Activated CD4-positive, alpha-beta T cell treated with anti-CD3 and anti-CD28 coated beads, Interleukin-2, amount 10 ng/mL, durations not matched to agents 7 days and 5 days (primary cell): ENCODE results near the gene DYDC2. TPM values are rescaled to one million over a fixed set of nuclear protein-coding genes. Genes with fewer than 3 reads are reported as not detected.

ENCODE experiments used
- CTCF ChIA-PET: fragments of 350-600 bp; sonication (Branson Sonifier 250); formaldehyde crosslinking; loops from one replicate; lab custom pipeline; 2021; ENCODE audit warnings: antibody characterized with exemption; lab: Charles Lee
- POLR2A ChIA-PET: fragments of 350-600 bp; sonication (Branson Sonifier 250); formaldehyde crosslinking; loops from one replicate; lab custom pipeline; 2021; ENCODE audit warnings: antibody characterized with exemption; lab: Charles Lee
- DNase-seq: peaks from one replicate; pipeline ENCODE4 v3.0.0-alpha.2; 2020
- H3K27ac Mint-ChIP-seq: one replicate; pipeline ENCODE4 v1.8.0; 2021; ENCODE audit warnings: mild to moderate bottlenecking, moderate library complexity, mixed read lengths
- H3K27me3 Mint-ChIP-seq: one replicate; pipeline ENCODE4 v1.8.0; 2021; ENCODE audit warnings: mixed read lengths
- H3K36me3 Mint-ChIP-seq: one replicate; pipeline ENCODE4 v1.8.0; 2021; ENCODE audit warnings: low read depth, mixed read lengths
- H3K4me1 Mint-ChIP-seq: one replicate; pipeline ENCODE4 v1.8.0; 2021; ENCODE audit warnings: mixed read lengths
- H3K4me3 Mint-ChIP-seq: one replicate; pipeline ENCODE4 v1.8.0; 2021; ENCODE audit warnings: mild to moderate bottlenecking, moderate library complexity, mixed read lengths
- H3K9me3 Mint-ChIP-seq: one replicate; pipeline ENCODE4 v1.8.0; 2021; ENCODE audit warnings: mixed read lengths
- total RNA-seq, 2 experiments: library from RNA; stranded (reverse); gene quantifications; one replicate each; pipeline ENCODE4 v1.2.3, GENCODE V29; 2021

DYDC2 gene
- total RNA-seq, 2 experiments from 2014 or later: not detected

- Mint-ChIP-seq H3K27me3 (peaks cover 6% of the 10 kb centered on the region), H3K4me3 (no peak overlapping the region), H3K9me3 (no peaks in the 10 kb centered on the region), H3K27ac (no peak overlapping the region), H3K36me3 (no peaks in the 10 kb centered on the region), H3K4me1 (peaks cover 17% of the 10 kb centered on the region)
- DNase-seq: no peak
- ChIA-PET CTCF (interaction anchor here (0.6 to 2.1 kb wide), 6 partner anchors 43 to 149 kb away, joined by 3 to 5 read pairs (median 4); no protein-coding TSS in a partner anchor), POLR2A (no interaction called here)
Measured at GRCh38 chr10:80380185-80380584, 23.6 kb downstream of the DYDC2 start.

DNA sequence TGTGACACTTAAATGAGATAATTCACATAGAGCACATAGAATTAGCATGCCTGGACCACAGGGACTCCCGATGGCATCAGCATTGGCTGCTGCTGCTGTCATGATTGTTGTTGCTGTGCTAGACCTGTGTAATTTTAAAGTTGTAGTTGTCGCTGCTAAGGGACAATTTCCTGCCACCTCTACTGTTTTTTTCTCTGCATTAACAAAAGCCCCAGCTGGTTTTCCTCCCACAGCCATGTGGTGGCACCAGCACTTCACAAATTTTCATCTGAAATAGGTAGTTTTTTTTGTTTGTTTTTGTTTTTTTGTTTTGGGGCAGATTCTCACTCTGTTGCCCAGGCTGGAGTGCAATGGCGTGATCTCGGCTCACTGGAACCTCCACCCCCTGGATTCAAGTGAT lies 26.4 kb downstream of the DYDC2 start:
- H3K4me1 Mint-ChIP-seq: peaks cover 17% of the 10 kb centered on the region
- peak; percentile 74 for DNase-seq
- POLR2A ChIA-PET: interaction anchor here (0.7 kb wide), 1 partner anchor 25 kb away, joined by 6 read pairs; no protein-coding TSS in a partner anchor
- CTCF ChIA-PET: interaction anchor here (0.7 to 2.1 kb wide), 8 partner anchors 10 to 236 kb away, joined by 3 to 10 read pairs (median 4); no protein-coding TSS in a partner anchor
- H3K27me3 Mint-ChIP-seq: peaks cover 2% of the 10 kb centered on the region
- H3K27ac Mint-ChIP-seq: no peak overlapping the region
- H3K9me3 Mint-ChIP-seq: no peaks in the 10 kb centered on the region
- H3K36me3 Mint-ChIP-seq: no peaks in the 10 kb centered on the region
- H3K4me3 Mint-ChIP-seq: no peak overlapping the region

DNA sequence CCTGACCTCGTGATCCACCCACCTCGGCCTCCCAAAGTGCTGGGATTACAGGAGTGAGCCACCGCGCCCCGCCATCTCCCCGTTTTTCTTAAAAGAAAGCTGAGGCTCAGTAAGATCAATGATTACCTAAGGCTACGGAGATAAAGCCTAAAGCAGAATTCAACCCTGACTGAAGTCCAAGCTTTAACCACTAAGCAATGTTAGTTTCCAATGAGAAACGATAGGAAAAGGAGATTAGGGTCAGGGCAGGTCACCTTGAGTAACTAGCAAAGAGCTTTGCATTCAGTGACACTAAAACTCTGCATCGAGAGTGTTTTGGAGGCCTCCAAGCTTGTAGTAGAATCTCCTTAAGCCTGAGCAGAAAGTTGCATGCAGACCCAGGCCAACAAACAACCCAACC lies 34.2 kb downstream of the DYDC2 start:
- H3K27ac Mint-ChIP-seq: no peak overlapping the region
- ChIA-PET POLR2A (no interaction called here), CTCF (interaction anchor here (0.6 to 1.1 kb wide), 2 partner anchors 13 to 189 kb away, joined by 3 to 4 read pairs; no protein-coding TSS in a partner anchor)
- no peak for DNase-seq
- no peaks in the 10 kb centered on the region for H3K9me3 Mint-ChIP-seq
- H3K4me1 Mint-ChIP-seq: no peaks in the 10 kb centered on the region
- peaks cover 4% of the 10 kb centered on the region for H3K27me3 Mint-ChIP-seq
- H3K4me3 Mint-ChIP-seq: no peak overlapping the region
- no peaks in the 10 kb centered on the region for H3K36me3 Mint-ChIP-seq

DNA sequence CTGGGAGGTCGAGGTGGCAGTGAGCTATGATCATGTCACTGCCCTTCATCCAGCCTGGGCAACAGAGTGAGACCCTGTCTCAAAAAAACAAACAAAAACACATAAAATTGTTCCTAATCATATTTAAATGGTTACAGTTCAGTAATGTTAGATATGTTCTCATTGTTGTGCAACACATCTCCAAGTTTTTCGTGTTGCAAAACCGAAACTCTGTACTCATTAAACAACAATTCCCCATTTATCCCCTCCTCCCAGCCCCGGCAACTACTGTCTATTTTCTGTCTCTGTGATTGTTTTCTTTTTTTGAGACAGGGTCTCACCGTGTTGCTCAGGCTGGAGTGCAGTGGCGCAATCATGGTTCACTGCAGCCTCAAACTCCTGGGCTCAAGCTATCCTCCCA lies 35.7 kb downstream of the DYDC2 start:
- Mint-ChIP-seq H3K27ac (no peak overlapping the region), H3K4me3 (no peak overlapping the region), H3K9me3 (no peaks in the 10 kb centered on the region), H3K27me3 (peaks cover 4% of the 10 kb centered on the region), H3K36me3 (no peaks in the 10 kb centered on the region), H3K4me1 (no peaks in the 10 kb centered on the region)
- POLR2A ChIA-PET: no interaction called here
- no peak for DNase-seq
- CTCF ChIA-PET: no interaction called here

DNA sequence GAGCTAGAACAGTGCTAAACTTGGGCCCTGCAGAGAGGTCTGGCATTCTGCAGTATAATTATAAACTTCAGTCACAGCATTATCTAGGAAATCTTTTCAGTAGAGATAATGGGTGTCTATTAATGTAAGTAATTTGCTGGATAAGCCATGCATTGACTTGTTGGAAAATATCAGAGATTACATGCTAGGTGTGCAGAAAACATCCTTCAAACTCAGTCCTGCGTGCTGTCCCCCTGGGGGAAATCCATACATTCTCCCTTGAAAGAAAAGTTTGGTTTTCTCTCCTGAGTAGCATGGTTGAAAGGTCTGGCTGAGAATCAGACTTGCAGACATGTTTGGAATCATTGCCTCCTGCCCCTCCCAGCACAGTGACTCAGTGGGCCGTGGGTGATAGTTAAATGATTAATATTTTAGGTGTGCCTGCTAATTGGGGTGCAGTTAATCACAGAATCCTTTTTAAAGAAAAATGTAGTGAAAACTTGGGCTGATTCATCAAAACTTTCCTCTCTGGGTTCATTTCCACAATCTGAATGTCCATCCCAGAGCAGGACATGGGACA lies 37.9 kb downstream of the DYDC2 start:
- Mint-ChIP-seq H3K27ac (peak overlapping the region; percentile 52), H3K36me3 (no peaks in the 10 kb centered on the region), H3K9me3 (no peaks in the 10 kb centered on the region), H3K27me3 (peaks cover 4% of the 10 kb centered on the region), H3K4me1 (no peaks in the 10 kb centered on the region), H3K4me3 (no peak overlapping the region)
- no peak for DNase-seq
- ChIA-PET POLR2A (no interaction called here), CTCF (no interaction called here)

- no peak overlapping the region for H3K27ac Mint-ChIP-seq
- H3K9me3 Mint-ChIP-seq: no peaks in the 10 kb centered on the region
- H3K27me3 Mint-ChIP-seq: no peaks in the 10 kb centered on the region
Measured at GRCh38 chr10:80397014-80397413, 40.4 kb downstream of the DYDC2 start.

DNA sequence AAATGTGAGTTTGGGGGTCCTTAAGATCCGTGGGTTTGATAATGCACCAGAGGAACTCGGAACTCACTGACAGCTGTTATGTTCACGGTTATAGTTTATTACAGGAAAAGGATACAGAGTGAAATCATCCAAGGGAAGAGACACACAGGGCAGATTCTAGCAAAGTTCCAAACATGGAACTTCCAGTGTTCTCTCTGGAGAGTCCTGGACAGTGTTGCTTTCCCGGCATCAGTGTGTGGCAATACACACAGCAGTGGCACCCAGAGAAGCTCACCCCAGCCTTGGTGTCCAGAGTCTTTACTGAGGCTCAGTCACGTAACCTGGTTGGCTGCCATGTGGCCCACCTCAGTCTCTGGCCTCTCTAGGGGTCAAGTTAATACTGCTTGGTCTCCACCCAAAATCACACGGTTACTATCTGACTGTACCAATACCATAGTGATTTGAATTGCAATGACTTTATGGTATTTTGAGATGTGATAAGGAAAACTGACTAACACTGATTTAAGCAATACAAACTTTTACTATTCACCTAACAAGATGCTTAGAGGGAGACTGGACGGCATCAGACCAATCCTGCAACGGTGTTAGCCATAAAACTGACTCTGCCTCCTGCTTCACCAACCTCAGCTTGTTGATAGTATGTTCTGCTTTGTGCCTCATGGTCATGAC lies 43.7 kb downstream of the DYDC2 start:
- Mint-ChIP-seq H3K4me3 (no peak overlapping the region), H3K27me3 (no peaks in the 10 kb centered on the region), H3K9me3 (no peaks in the 10 kb centered on the region), H3K27ac (no peak overlapping the region), H3K4me1 (no peaks in the 10 kb centered on the region), H3K36me3 (no peaks in the 10 kb centered on the region)
- ChIA-PET CTCF (no interaction called here), POLR2A (no interaction called here)
- DNase-seq: no peak

More at GRCh38 chr10:80397014-80397413, 40.4 kb downstream of the DYDC2 start:
- POLR2A ChIA-PET: no interaction called here
- Mint-ChIP-seq H3K4me3 (no peak overlapping the region), H3K36me3 (no peaks in the 10 kb centered on the region), H3K4me1 (no peaks in the 10 kb centered on the region)
- CTCF ChIA-PET: interaction anchor here (0.6 to 1.9 kb wide), 2 partner anchors 10 to 22 kb away, joined by 3 to 5 read pairs; no protein-coding TSS in a partner anchor
- DNase-seq: no peak

DNA sequence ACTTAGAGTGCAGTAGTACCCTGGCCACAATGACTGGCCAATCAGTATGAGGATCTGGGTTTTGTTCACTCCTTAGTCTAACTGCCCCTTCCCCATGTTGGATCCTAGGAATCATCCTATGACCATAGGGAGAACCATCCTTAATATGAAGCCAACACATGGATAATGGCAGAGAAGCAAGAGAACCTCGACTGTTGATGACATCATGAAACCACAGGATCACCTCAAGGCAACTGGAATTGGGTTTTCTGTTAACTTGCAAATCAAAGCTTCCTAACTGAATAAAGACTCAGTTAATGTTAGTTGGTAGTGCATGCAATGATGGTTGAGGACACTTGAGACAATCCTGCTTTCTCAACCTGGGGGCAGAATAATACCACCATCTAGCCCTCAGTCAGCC lies 48.5 kb downstream of the DYDC2 start:
- Mint-ChIP-seq H3K4me1 (peaks cover 10% of the 10 kb centered on the region), H3K27ac (no peak overlapping the region), H3K27me3 (peaks cover 7% of the 10 kb centered on the region), H3K36me3 (no peaks in the 10 kb centered on the region), H3K4me3 (no peak overlapping the region), H3K9me3 (no peaks in the 10 kb centered on the region)
- DNase-seq: no peak
- CTCF ChIA-PET: interaction anchor here (1.3 kb wide), 1 partner anchor 99 kb away, joined by 3 read pairs; no protein-coding TSS in a partner anchor
- POLR2A ChIA-PET: no interaction called here

GRCh38 chr10:80405626-80406025 lies 49.0 kb downstream of the DYDC2 start:
- H3K27ac Mint-ChIP-seq: no peak overlapping the region
- ChIA-PET CTCF (interaction anchor here (0.7 to 1.3 kb wide), 2 partner anchors 75 to 99 kb away, joined by 3 read pairs; no protein-coding TSS in a partner anchor), POLR2A (no interaction called here)
- no peaks in the 10 kb centered on the region for H3K9me3 Mint-ChIP-seq
- no peak overlapping the region for H3K4me3 Mint-ChIP-seq
- peaks cover 10% of the 10 kb centered on the region for H3K4me1 Mint-ChIP-seq
- H3K36me3 Mint-ChIP-seq: no peaks in the 10 kb centered on the region
- peaks cover 7% of the 10 kb centered on the region for H3K27me3 Mint-ChIP-seq
- DNase-seq: no peak

- POLR2A ChIA-PET: no interaction called here
Measured at GRCh38 chr10:80406204-80406603, 49.6 kb downstream of the DYDC2 start.

GRCh38 chr10:80407812-80408241 lies 51.2 kb downstream of the DYDC2 start:
- Mint-ChIP-seq H3K9me3 (no peaks in the 10 kb centered on the region), H3K27ac (peak overlapping the region; percentile 26), H3K4me3 (peak overlapping the region; percentile 76), H3K4me1 (peaks cover 15% of the 10 kb centered on the region), H3K27me3 (peaks cover 7% of the 10 kb centered on the region), H3K36me3 (no peaks in the 10 kb centered on the region)
- ChIA-PET CTCF (interaction anchor here (0.6 to 2.0 kb wide), 11 partner anchors 12 to 168 kb away, joined by 3 to 9 read pairs (median 3); no protein-coding TSS in a partner anchor), POLR2A (interaction anchor here (0.6 kb wide), 1 partner anchor 25 kb away, joined by 6 read pairs; no protein-coding TSS in a partner anchor)
- DNase-seq: no peak

More at GRCh38 chr10:80406204-80406603, 49.6 kb downstream of the DYDC2 start:
- CTCF ChIA-PET: interaction anchor here (0.7 to 1.6 kb wide), 3 partner anchors 19 to 98 kb away, joined by 3 read pairs; no protein-coding TSS in a partner anchor
- Mint-ChIP-seq H3K36me3 (no peaks in the 10 kb centered on the region), H3K4me1 (peaks cover 10% of the 10 kb centered on the region), H3K27ac (no peak overlapping the region), H3K9me3 (no peaks in the 10 kb centered on the region), H3K4me3 (no peak overlapping the region), H3K27me3 (peaks cover 7% of the 10 kb centered on the region)
- no peak for DNase-seq

- CTCF ChIA-PET: interaction anchor here (0.9 to 2.0 kb wide), 9 partner anchors 12 to 168 kb away, joined by 3 to 9 read pairs (median 4); no protein-coding TSS in a partner anchor
- peaks cover 7% of the 10 kb centered on the region for H3K27me3 Mint-ChIP-seq
- POLR2A ChIA-PET: interaction anchor here (0.6 kb wide), 1 partner anchor 26 kb away, joined by 6 read pairs; no protein-coding TSS in a partner anchor
- no peaks in the 10 kb centered on the region for H3K36me3 Mint-ChIP-seq
- DNase-seq: peak; percentile 80
- no peaks in the 10 kb centered on the region for H3K9me3 Mint-ChIP-seq
- H3K27ac Mint-ChIP-seq: peak within 1 kb of the TSS; percentile 26
- peaks cover 20% of the 10 kb centered on the region for H3K4me1 Mint-ChIP-seq
- peak within 1 kb of the TSS; percentile 76 for H3K4me3 Mint-ChIP-seq
Measured at GRCh38 chr10:80408242-80409101, 51.9 kb downstream of the DYDC2 start, which contains the start of gene PRXL2A. Gene PRXL2A (plus strand): TSS chr10:80408551. CDS start chr10:80420468, 11,917 bp downstream.
